HepG2 (cell line): ENCODE measurements around the gene CXCR1. TPM values are rescaled to one million over a fixed set of nuclear protein-coding genes. Genes with fewer than 3 reads are reported as not detected.

Experiments
- ATAC-seq: fragments of 200-7000 bp; cut with Tn5 transposase; 3 replicates; pipeline ENCODE4 v1.9.1; 2020; ENCODE audit warnings: mild to moderate bottlenecking, moderate library complexity
- BruUV-seq: library from RNA; stranded (reverse); fragments of 400-500 nt; replicated peaks from 2 replicates; lab custom pipeline; 2021; lab: Mats Ljungman, UMichigan
- CTCF ChIA-PET: fragments of 300-600 bp; formaldehyde crosslinking; extraction: SDS; loops from one replicate; lab custom pipeline; 2021; ENCODE audit warnings: low total read pairs, inconsistent platforms, low intra/inter-chr PET ratio; lab: Yijun Ruan, JAX
- POLR2A ChIA-PET: fragments of 350-600 bp; sonication (Branson Sonifier 250); formaldehyde crosslinking; loops from one replicate; lab custom pipeline; 2020; ENCODE audit warnings: antibody characterized with exemption, inconsistent platforms; lab: Yijun Ruan, JAX
- DNase-seq: peaks from one replicate; pipeline ENCODE4 v3.0.0-alpha.2; 2015; ENCODE audit warnings: low spot score
- FAIRE-seq: peaks from 3 replicates; lab custom pipeline; 2011; peaks lifted over from hg19 to GRCh38; lab: Jason Lieb, UNC
- H2AFZ ChIP-seq: one replicate; pipeline ENCODE4 v1.6.1; 2011; ENCODE audit warnings: low read length, inconsistent platforms
- H3K27ac ChIP-seq: fragments of 300-600 bp; 3 replicates; pipeline ENCODE4 v1.8.0; 2011; ENCODE audit warnings: mixed run types, mild to moderate bottlenecking, mixed read lengths, low read length, inconsistent platforms; ENCODE audit not compliant: insufficient read depth; ENCODE audit errors: extremely low read length
- H3K27me3 ChIP-seq, 2 experiments: fragments of 200-600 bp in 1 of 2; 2 replicates in 1 of 2; 3 replicates in 1 of 2; pipeline versions ENCODE4 v1.6.0 to v1.8.0; 2011; ENCODE audit warnings: low read length in 2 of 2, mild to moderate bottlenecking in 2 of 2, moderate library complexity in 2 of 2, inconsistent platforms in 1 of 2; ENCODE audit not compliant: insufficient read depth in 2 of 2, control insufficient read depth in 1 of 2
- H3K36me3 ChIP-seq, 2 experiments: fragments of 200-600 bp in 1 of 2; replicated peaks in 1 of 2; 2 replicates in 1 of 2; 3 replicates in 1 of 2; pipeline versions ENCODE4 v1.5.1 to v1.8.0; 2011; ENCODE audit warnings: low read length in 2 of 2, inconsistent platforms in 1 of 2; ENCODE audit not compliant: insufficient read depth in 2 of 2, control insufficient read depth in 1 of 2
- H3K4me1 ChIP-seq: 2 replicates; pipeline ENCODE4 v1.5.1; 2012; ENCODE audit warnings: low read length, inconsistent platforms; ENCODE audit not compliant: insufficient read depth
- H3K4me2 ChIP-seq: 2 replicates; pipeline ENCODE4 v1.6.0; 2011; ENCODE audit warnings: low read depth, low read length, inconsistent platforms
- H3K4me3 ChIP-seq, 3 experiments: fragments of 200-600 bp in 1 of 3; sonication (generic), shearing (Covaris generic) in 1 of 3; replicated peaks in 1 of 3; 2 replicates each; pipeline ENCODE4 v1.5.1; 2011 to 2016; ENCODE audit warnings: low read length in 3 of 3, inconsistent platforms in 2 of 3, low read depth in 2 of 3, mild to moderate bottlenecking in 2 of 3, control low read depth in 1 of 3, mixed read lengths in 1 of 3; ENCODE audit not compliant: insufficient read depth in 1 of 3
- H3K79me2 ChIP-seq: one replicate; pipeline ENCODE4 v1.6.1; 2011; ENCODE audit warnings: low read length, inconsistent platforms; ENCODE audit not compliant: insufficient read depth
- H3K9ac ChIP-seq: 2 replicates; pipeline ENCODE4 v1.6.0; 2011; ENCODE audit warnings: mild to moderate bottlenecking, low read depth, low read length, inconsistent platforms; ENCODE audit not compliant: insufficient read depth
- H3K9me3 ChIP-seq: 2 replicates; pipeline ENCODE4 v1.5.1; 2012; ENCODE audit warnings: mild to moderate bottlenecking, low read length
- H4K20me1 ChIP-seq: 2 replicates; pipeline ENCODE4 v1.6.0; 2011; ENCODE audit warnings: inconsistent platforms, mild to moderate bottlenecking, low read length, moderate library complexity; ENCODE audit not compliant: insufficient read depth
- ETV6 ChIP-seq: sonication (generic); formaldehyde crosslinking; conservative IDR thresholded peaks from 2 replicates; pipeline ENCODE4 v1.4.0; 2020; ENCODE audit warnings: missing genetic modification reagents
- FOXC1 ChIP-seq: sonication (generic); formaldehyde crosslinking; IDR thresholded peaks from 2 replicates; pipeline ENCODE4 v1.8.0; 2022; ENCODE audit warnings: mild to moderate bottlenecking, missing genetic modification reagents, borderline replicate concordance
- IRX3 ChIP-seq: sonication (generic); formaldehyde crosslinking; IDR thresholded peaks from 2 replicates; pipeline ENCODE4 v1.8.1; 2023; ENCODE audit warnings: mild to moderate bottlenecking, low read depth, missing genetic modification reagents, borderline replicate concordance
- JUND ChIP-seq: sonication (generic); formaldehyde crosslinking; IDR thresholded peaks from 2 replicates; pipeline ENCODE4 v1.8.0; 2022; ENCODE audit warnings: mild to moderate bottlenecking, missing genetic modification reagents
- MLLT10 ChIP-seq: sonication (generic); formaldehyde crosslinking; IDR thresholded peaks from 2 replicates; pipeline ENCODE4 v1.4.0; 2020; ENCODE audit warnings: missing genetic modification reagents
- RARA ChIP-seq: IDR thresholded peaks from 2 replicates; pipeline ENCODE4 v1.6.1; 2016; ENCODE audit warnings: missing genetic modification reagents, missing compliant biosample characterization
- SALL2 ChIP-seq: sonication (generic); formaldehyde crosslinking; IDR thresholded peaks from 2 replicates; pipeline ENCODE4 v1.8.1; 2023; ENCODE audit warnings: mild to moderate bottlenecking, missing genetic modification reagents, inconsistent platforms
- WGBS: methylation state at CpG from one replicate; pipeline ENCODE4 v1.1.6; 2017; ENCODE audit warnings: low lambda C conversion rate; 5-methylcytosine and 5-hydroxymethylcytosine counted together
- in situ Hi-C: cut with HindIII; loops from 2 replicates; pipeline ENCODE4 v1.10.0; 2017; ENCODE audit warnings: low pct_unique_long_range_greater_than_20kb; ENCODE audit not compliant: extremely low pct_ligation_motif_present
- intact Hi-C: fragments of 100-400 bp; cut with micrococcal nuclease; formaldehyde crosslinking; loops from one replicate; pipeline ENCODE4 v1.10.0; 2022; ENCODE audit not compliant: unreplicated experiment
- polyA plus RNA-seq, 8 experiments: library from polyadenylated mRNA; depleted of rRNA in 3 of 8; stranded (reverse) in 7 of 8; unstranded in 1 of 8; fragments of >200 nt; fragmentation: Illumina TruSeq in 4 of 8; extraction: Trizol in 4 of 8; gene quantifications; 2 replicates each; pipeline versions ENCODE4 v1.2.1 to v1.2.3, GENCODE V29; 2011 to 2016; ENCODE audit warnings: low read depth in 4 of 8, missing spikeins in 1 of 8, mixed read lengths in 1 of 8; ENCODE audit not compliant: insufficient read depth in 1 of 8
- total RNA-seq, 5 experiments: library from RNA; depleted of rRNA; stranded (reverse); fragments of >200 nt; fragmentation: Illumina TruSeq; extraction: Trizol; gene quantifications; 2 replicates each; pipeline ENCODE4 v1.2.3, GENCODE V29; 2016; ENCODE audit warnings: low read depth in 1 of 5
- TF ChIP-seq, protein P1 (sequence below), 2 experiments: fragments of 450-650 bp in 1 of 2; sonication (generic) in 1 of 2; formaldehyde crosslinking; IDR thresholded peaks; 2 replicates each; pipeline versions ENCODE4 v1.5.0 to v1.8.0; 2020 to 2022; ENCODE audit warnings: mild to moderate bottlenecking in 1 of 2, missing genetic modification reagents in 1 of 2
- TF ChIP-seq, protein P2 (sequence below): sonication (generic); formaldehyde crosslinking; IDR thresholded peaks from 2 replicates; pipeline ENCODE4 v1.8.0; 2022; ENCODE audit warnings: missing genetic modification reagents, mild to moderate bottlenecking, borderline replicate concordance

The CXCR1 gene
- total and polyA plus RNA-seq, 2 of the 13 experiments (the other 11 are each of a cell fraction or from before 2014, with no cell fraction given): not detected

DNA sequence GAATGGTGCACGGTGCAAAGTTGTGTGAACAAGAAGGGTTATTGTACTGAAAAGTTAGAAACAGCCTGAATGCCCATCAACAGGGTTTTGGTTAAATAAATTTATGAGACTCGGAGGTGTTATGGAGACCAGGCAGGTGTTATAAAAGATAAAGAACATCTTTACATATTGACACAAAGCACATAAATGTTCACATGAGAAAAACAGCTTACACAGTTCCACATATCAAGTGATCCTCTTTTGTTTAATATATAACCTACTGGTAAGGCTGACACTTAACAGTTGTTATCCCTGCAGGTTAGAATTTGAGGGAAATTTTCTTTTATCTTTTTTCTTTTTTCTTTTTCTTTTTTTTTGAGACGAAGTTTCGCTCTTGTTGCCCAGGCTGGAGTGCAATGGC lies 30.2 kb upstream of the CXCR1 start:
- ChIA-PET CTCF (no interaction called here), POLR2A (no interaction called here)
- H4K20me1 ChIP-seq: no peaks in the 10 kb centered on the region
- no peak overlapping the region for H3K4me3 ChIP-seq
- FAIRE-seq (no peak), DNase-seq (no peak)
- no TSS peak for BruUV-seq
- H3K79me2 ChIP-seq: no peaks in the 10 kb centered on the region
- no peaks in the 10 kb centered on the region for H3K4me1 ChIP-seq
- no peak overlapping the region for H3K27ac ChIP-seq
- no peak overlapping the region for H3K9ac ChIP-seq
- no peaks in the 10 kb centered on the region for H3K9me3 ChIP-seq
- H3K27me3 ChIP-seq: 0 out of 5 replicates have a peak, but pooled peaks cover 0 to 3% of the 10 kb centered on the region in 2 experiments
- no peak overlapping the region for H2AFZ ChIP-seq
- 23% methylated on average over 4 of the region's 4 CpGs for WGBS
- no peak overlapping the region for H3K4me2 ChIP-seq
- TF ChIP-seq MLLT10 (CRISPR knock-in tag) (no peak), ETV6 (CRISPR knock-in tag) (no peak), RARA (CRISPR knock-in tag) (no peak), IRX3 (CRISPR knock-in tag) (no peak), FOXC1 (CRISPR knock-in tag) (no peak), SALL2 (CRISPR knock-in tag) (no peak), JUND (CRISPR knock-in tag) (no peak)
- TF ChIP-seq, protein P1, sequence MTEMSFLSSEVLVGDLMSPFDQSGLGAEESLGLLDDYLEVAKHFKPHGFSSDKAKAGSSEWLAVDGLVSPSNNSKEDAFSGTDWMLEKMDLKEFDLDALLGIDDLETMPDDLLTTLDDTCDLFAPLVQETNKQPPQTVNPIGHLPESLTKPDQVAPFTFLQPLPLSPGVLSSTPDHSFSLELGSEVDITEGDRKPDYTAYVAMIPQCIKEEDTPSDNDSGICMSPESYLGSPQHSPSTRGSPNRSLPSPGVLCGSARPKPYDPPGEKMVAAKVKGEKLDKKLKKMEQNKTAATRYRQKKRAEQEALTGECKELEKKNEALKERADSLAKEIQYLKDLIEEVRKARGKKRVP (CRISPR knock-in tag; IDR thresholded peaks at IDR 0.05): no peak
- TF ChIP-seq, protein P2, sequence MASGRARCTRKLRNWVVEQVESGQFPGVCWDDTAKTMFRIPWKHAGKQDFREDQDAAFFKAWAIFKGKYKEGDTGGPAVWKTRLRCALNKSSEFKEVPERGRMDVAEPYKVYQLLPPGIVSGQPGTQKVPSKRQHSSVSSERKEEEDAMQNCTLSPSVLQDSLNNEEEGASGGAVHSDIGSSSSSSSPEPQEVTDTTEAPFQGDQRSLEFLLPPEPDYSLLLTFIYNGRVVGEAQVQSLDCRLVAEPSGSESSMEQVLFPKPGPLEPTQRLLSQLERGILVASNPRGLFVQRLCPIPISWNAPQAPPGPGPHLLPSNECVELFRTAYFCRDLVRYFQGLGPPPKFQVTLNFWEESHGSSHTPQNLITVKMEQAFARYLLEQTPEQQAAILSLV (CRISPR knock-in tag): no peak
- TF ChIP-seq, all 625 proteins: peak for 0
- no peaks in the 10 kb centered on the region for H3K36me3 ChIP-seq
- no peak for ATAC-seq
- intact Hi-C loops: no loop called here
- in situ Hi-C loops: no loop called here
